HG02588 (cell line): ENCODE measurements around the gene TMEM202.
"Not testable (repeated sequence)": the region's sequence is repeated elsewhere in the genome, so short reads cannot be mapped to it uniquely, and the experiment has no call there.

ENCODE experiments used
- ATAC-seq: cut with Tn5 transposase; IDR thresholded peaks from one replicate; pipeline ENCODE4 v1.9.1; 2021; ENCODE audit warnings: mild to moderate bottlenecking, moderate library complexity; ENCODE audit not compliant: unreplicated experiment

The TMEM202 gene

DNA sequence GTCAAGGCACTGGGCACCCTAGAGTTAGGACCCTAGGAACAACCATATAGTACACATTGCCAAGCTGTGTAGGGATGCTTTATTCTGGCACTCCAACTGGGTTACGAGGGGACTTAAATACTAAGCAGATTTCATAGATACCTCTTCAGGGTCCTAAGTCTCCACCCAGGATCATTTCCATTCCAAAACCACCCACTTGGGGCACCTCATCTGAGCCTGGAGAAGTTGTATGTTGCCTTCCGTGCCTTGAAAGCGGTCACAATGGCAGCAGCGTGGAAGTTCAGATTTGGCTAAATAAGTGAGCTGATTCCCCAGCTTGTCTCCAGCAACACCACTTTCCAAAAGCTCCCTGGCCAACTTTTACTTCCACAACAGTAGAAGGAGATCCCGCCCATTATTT is 4.6 kb downstream of the TMEM202 start:
- no peak for ATAC-seq

DNA sequence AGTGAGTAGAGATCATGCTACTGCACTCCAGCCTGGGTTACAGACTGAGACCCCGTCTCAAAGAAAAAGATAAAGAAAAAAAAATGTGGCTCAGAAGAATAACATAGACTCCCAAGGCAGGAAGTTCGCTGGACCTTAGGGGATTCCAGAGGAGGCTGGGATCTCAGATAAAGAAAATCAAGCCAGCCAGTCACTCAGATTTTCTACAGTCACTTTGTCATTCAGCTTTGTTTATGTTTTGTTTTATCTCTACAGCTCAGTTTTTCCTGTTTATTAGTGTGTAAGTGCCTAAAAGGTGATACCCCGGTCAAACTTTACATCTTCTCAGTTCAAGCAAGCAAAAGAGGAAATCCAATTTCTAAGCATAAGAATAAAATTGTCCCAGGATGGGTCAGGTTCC is 6.3 kb downstream of the TMEM202 start:
- no peak for ATAC-seq

- no peak for ATAC-seq
Measured at GRCh38 chr15:72404841-72405240, 6.7 kb downstream of the TMEM202 start.

- no peak for ATAC-seq
Measured at GRCh38 chr15:72406936-72407335, 8.8 kb downstream of the TMEM202 start.

- ATAC-seq: no peak
Measured at GRCh38 chr15:72411111-72411510, 13.0 kb downstream of the TMEM202 start.

DNA sequence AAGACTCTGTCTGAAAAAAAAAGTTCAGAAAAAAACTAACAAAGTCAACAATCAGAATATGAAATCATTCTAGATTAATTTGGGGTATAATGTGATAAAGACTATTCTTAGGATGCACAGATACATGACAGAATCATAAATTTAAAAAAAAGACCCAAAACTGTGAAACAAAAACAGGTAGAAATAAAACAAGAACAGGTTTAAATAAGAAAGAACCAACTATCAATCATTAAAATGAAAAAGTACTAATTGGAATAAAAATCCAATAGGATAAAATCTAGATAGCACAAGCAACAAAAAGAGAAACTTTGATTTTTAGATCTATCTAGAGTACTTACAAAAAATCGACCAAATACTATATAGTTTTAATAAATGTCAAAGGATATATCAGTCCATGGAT is 13.4 kb downstream of the TMEM202 start:
- ATAC-seq: no peak

- not testable (repeated sequence) for ATAC-seq
Measured at GRCh38 chr15:72413337-72413736, 15.2 kb downstream of the TMEM202 start.

- ATAC-seq: no peak
Measured at GRCh38 chr15:72415304-72415703, 17.2 kb downstream of the TMEM202 start.

DNA sequence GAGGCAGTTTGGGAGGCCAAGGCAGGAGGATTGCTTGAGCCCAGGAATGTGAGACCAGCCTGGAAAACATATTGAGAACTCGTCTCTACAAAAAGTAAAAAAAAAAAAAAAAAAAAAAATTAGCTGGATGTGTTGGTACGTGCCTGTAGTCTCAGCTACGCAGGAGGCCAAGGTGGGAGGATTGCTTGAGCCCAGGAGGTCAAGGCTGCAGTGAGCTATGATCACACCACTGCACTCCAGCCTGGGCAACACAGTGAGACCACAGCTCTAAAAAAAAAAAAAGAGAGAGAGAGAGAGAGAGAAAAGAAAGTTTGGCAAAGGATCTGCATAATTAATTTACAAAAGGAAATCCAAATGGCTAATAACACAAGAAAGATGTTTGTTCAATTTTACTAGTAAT is 21.7 kb downstream of the TMEM202 start:
- ATAC-seq: not testable (repeated sequence)

DNA sequence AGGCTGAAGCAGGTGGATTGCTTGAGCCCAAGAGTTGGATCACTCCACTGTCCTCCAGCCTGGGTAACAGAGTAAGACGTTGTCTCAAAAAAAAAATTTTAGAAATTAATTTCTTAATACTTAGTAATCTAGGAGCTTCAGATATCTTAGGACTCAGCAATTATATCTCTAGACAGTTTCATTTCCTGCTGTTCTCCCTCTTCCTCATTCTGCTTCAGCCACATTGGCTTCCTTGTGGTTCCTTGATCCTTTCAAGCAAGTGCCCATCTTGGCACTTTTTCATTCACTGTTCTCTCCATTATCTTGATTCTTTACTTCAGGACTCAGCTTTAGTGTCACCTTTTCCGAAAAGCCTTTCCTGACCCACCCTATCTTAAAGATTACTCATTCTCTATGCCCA is 22.5 kb downstream of the TMEM202 start:
- no peak for ATAC-seq

GRCh38 chr15:72421484-72421883 is 23.4 kb downstream of the TMEM202 start:
- ATAC-seq: no peak

DNA sequence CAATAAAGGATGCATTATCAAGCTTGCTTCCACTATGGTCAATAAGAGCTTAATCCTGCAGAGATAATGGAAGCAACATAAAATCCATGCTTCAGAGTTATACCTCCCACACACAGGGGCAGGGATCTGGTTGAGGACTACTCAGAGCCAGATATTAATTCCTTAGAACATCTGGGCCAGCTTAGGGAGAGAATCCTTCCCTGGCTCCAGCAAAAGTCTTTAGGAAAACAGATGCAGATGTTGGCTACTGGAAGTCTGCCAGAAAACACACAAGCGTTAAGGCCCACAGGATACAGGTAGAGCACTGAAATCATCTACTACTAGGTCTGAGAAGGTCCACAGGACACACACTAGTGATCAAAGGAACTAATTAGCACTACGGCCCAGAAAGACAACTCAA is 25.2 kb downstream of the TMEM202 start:
- ATAC-seq: no peak

DNA sequence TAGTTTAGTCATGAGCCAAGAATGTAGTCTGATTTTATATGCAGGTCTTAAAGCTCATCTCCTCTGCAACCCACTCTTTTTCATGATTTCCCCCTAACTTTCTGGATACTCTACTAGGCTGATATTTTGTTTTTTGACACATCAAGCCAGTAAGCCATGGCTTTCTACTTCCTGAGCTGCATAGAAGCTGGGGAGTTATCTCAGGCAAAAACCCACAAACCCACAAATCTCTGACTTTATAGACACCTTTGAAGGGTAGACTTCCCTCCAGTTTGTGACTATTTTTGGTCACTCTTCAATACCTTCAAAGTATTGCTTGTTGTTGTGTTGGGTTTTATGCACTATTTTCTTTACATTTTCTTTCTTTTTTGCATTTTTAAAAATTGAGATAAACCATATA is 28.6 kb downstream of the TMEM202 start:
- ATAC-seq: no peak

DNA sequence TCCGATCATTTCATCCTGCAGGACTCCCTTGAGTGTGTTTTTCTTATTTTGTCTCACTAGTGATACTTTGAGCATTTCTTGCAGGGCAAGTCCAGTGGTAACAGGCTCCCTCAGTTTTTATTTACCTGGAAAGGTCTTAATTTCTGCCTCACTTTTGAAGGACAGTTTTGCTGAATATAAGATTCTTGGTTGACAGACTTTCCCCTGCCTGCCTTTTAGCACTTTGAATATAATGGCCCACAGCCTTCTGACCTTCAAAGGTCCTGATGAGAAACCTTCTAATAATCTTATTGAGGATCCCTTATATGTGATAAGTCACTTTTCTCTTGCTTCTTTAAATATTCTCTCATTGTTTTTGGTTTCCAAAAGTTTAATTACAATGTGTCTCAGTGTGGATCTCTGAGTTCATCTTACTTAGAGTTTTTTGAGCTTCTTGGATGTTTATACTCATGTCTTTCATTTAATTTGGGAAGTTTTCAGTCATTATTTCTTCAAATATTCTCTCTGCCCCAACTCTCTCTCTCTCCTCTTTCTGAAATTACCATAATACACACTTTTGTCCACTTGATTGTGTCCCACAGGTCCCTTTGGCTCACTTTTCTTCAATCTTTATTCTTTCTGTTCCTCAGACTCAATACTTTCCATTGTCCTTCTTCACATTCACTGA is 39.7 kb downstream of the TMEM202 start:
- ATAC-seq: no peak

DNA sequence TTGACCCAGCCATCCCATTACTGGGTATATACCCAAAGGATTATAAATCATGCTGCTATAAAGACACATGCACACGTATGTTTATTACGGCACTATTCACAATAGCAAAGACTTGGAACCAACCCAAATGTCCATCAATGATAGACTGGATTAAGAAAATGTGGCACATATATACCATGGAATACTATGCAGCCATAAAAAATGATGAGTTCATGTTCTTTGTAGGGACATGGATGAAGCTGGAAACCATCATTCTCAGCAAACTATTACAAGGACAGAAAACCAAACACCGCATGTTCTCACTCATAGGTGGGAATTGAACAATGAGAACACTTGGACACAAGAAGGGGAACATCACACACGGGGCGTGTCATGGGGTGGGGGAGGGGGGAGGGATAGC is 44.7 kb downstream of the TMEM202 start:
- ATAC-seq: not testable (repeated sequence)

- ATAC-seq: no peak
Measured at GRCh38 chr15:72445426-72445825, 47.3 kb downstream of the TMEM202 start.

- no peak for ATAC-seq
Measured at GRCh38 chr15:72450805-72451204, 52.7 kb downstream of the TMEM202 start.

DNA sequence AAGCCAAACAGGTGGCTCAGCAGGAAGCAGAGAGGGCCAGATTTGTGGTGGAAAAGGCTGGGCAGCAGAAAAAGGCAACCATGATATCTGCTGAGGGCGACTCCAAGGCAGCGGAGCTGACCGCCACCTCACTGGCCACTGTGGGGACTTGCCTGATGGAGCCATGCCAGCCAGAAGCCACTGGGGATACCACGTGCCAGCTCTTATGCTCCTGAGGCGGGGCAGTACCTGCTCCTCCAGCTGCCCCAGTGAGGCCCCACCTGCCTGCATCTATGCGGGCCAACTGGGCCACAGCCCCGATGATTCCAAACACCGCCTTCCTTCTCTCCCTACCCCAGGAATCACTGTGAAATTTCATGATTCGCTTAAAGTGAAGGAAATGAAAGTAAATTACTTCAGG is 53.1 kb downstream of the TMEM202 start:
- ATAC-seq: no peak

- ATAC-seq: no peak
Measured at GRCh38 chr15:72456684-72457083, 58.6 kb downstream of the TMEM202 start.
